ENCODE data around the gene TAF4B. TPM values are rescaled to one million over a fixed set of nuclear protein-coding genes. Genes with fewer than 3 reads are reported as not detected.
"Not testable (repeated sequence)": the region's sequence is repeated elsewhere in the genome, so short reads cannot be mapped to it uniquely, and the experiment has no call there.

TAF4B gene
- total RNA-seq, 2 donors from 2014 or later: 2.4 to 3.0 TPM

- intact Hi-C loops (cut with DNase I): no loop called here
- no peak for DNase-seq (ENCODE audit: low spot score)
These were observed 131.7 kb downstream of the TAF4B start for GRCh38 chr18:26357960-26358359.

DNA sequence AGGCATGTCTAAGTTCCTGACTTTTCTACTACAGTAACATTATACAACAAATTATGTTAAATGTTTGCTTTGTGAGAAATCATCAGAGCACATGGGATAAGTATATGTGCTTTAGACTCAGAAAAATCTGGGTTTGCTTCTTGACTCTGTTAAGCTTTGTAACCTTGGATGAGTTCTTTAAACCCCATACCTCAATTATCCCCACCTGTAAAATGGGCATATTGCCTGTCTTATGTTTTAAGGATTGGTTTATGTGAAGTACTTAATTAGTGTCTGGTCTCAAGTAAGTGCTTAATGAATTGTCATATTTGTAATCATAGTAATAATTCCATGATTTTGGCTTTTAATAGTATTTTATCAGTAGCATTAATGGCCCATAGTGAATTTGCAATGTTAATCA lies 135.8 kb downstream of the TAF4B start:
- no peak for DNase-seq (ENCODE audit: low spot score)
- intact Hi-C loops (cut with DNase I): no loop called here

DNA sequence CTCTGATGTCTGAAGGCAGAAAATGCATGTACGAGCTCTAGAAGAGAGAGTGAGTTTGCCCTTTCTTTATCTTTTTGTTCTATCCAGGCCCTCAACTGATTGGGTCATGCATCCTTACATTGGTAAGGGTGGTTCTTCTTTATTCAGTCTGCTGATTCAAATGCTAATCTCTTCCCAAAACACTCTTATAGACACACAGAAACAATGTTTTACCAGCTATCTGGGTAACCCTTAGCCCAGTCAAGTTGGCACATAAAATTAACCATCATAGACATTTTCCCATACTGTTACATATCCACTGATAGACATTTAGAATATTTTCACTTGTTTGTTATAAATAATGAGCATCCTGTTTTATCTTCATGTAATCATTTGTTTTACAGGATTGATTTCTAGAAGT lies 141.2 kb downstream of the TAF4B start:
- intact Hi-C loops (cut with DNase I): no loop called here
- no peak for DNase-seq (ENCODE audit: low spot score)

- DNase-seq (ENCODE audit: low spot score): no peak
- intact Hi-C loops (cut with DNase I): loop anchor here in 1 of 2 donors (5.0 kb wide), 1 partner anchor 133 kb away; no protein-coding TSS in a partner anchor
These were observed 143.8 kb downstream of the TAF4B start for GRCh38 chr18:26370037-26370436.

DNA sequence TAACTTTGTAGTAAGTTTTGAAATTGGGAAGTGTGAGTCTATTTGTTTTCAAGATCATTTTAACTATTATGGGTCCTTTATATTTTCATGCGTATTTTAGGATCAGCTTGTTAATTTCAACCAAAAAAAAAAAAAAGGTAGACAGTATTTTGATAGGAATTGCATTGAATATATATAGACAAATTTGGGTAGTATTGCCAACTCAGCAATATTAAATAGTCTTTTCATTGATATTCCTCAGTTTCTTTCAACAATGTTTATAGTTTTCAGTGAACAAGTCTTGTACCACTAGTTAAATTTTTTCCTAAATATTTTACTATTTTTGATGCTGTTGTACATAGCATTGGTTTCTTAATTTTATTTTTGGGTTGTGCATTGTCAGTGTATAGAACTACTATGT lies 149.9 kb downstream of the TAF4B start:
- intact Hi-C loops (cut with DNase I): no loop called here
- no peak for DNase-seq (ENCODE audit: low spot score)

GRCh38 chr18:26378701-26379100 lies 152.5 kb downstream of the TAF4B start:
- intact Hi-C loops (cut with DNase I): no loop called here

GRCh38 chr18:26381555-26381954 lies 155.3 kb downstream of the TAF4B start:
- not testable (repeated sequence) for DNase-seq (ENCODE audit: low spot score)
- intact Hi-C loops (cut with DNase I): loop anchor here (10.0 kb wide), 2 partner anchors 263 to 273 kb away; no protein-coding TSS in a partner anchor

More at GRCh38 chr18:26378701-26379100, 152.5 kb downstream of the TAF4B start:
- no peak for DNase-seq (ENCODE audit: low spot score)

GRCh38 chr18:26383454-26384270 lies 157.4 kb downstream of the TAF4B start:
- no peak for DNase-seq (ENCODE audit: low spot score)
- intact Hi-C loops (cut with DNase I): loop anchor here (10.0 kb wide), 2 partner anchors 261 to 271 kb away; no protein-coding TSS in a partner anchor

DNA sequence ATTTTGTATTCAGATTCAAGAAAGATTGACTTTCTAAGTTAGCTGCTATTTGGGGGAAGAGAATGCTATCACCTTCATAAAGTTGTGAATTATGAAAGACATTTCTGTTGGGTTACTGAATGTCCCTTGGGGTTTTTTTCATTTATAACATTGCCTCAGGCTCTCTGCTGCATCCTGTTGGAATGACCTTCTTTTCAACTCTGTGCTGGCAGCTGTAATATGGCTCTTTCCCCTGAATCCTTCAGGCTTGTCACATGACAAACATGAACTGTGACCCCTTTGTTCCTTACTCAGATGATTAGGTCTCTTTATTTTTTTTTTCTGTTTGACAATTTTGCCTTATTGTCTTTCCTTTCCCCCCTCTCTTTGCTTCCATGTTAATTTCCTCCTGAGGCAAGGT lies 159.8 kb downstream of the TAF4B start:
- intact Hi-C loops (cut with DNase I): loop anchor here (10.0 kb wide), 2 partner anchors 259 to 269 kb away; no protein-coding TSS in a partner anchor
- DNase-seq (ENCODE audit: low spot score): no peak

- intact Hi-C loops (cut with DNase I): loop anchor here (10.0 kb wide), 2 partner anchors 258 to 268 kb away; no protein-coding TSS in a partner anchor
- DNase-seq (ENCODE audit: low spot score): no peak
These were observed 160.2 kb downstream of the TAF4B start for GRCh38 chr18:26386441-26386840.

GRCh38 chr18:26394047-26394654 lies 167.9 kb downstream of the TAF4B start:
- intact Hi-C loops (cut with DNase I): no loop called here
- DNase-seq (ENCODE audit: low spot score): no peak

DNA sequence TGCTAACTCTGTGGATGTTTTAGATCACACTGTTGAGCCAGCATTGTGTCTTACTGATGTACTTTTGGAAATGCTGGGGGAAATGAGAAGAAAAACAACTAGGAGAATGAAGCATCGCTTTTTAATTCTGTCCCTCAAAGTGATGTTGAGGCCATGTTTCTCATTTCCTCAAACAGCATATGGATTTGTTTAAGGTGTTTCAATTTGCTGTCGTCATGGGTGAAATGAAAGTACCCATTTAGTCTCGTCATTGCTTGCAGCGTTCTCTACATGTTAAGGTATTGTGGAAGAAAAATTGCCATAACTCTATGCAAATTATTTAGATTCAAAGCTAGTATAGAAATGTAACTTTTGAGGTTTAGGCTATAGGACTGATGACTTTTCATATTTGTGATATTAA lies 170.8 kb downstream of the TAF4B start:
- intact Hi-C loops (cut with DNase I): no loop called here
- DNase-seq (ENCODE audit: low spot score): no peak

DNA sequence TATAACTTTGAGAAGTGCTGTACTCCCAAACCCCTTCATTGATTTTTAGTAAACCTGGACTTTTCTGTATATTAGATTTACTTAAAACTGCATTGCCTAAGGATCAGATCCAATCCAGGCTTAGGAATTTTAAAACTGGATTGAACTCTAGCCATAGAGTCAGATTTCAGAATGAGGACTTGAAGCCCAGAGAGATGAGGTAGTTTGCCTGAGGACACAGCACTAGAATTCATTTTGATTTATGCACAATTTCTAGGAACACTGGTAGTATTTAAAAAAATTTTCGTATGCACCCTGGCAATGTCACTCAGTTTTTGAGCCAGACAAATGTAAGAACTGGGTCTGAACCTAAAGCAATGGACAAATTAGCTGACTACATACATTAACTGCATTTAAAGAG lies 177.2 kb downstream of the TAF4B start:
- no peak for DNase-seq (ENCODE audit: low spot score)
- intact Hi-C loops (cut with DNase I): loop anchor here in 1 of 2 donors (10.0 kb wide), 1 partner anchor 241 kb away; no protein-coding TSS in a partner anchor

GRCh38 chr18:26405190-26405801 lies 179.1 kb downstream of the TAF4B start:
- no peak for DNase-seq (ENCODE audit: low spot score)
- intact Hi-C loops (cut with DNase I): loop anchor here in 1 of 2 donors (10.0 kb wide), 1 partner anchor 240 kb away; no protein-coding TSS in a partner anchor

DNA sequence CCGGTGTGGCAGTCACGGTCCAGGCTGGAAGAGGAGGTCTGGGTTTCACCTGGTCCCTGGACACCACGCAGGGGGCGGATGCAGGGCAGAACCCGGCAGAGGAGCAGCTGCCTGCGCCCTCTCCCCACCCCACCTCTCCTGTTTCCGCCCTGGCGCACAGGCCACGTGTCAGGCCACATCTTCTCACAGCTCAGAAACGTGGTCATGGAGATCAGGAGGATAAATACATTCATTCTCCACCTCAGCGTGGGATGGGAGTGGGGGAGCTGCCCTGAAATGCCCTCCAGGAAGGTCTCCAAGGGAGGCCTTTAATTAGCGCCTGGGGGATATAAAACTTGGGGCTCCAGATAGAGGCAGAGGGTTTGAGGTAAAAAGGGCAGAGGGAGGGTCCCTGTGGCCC lies 180.1 kb downstream of the TAF4B start:
- intact Hi-C loops (cut with DNase I): loop anchor here in 1 of 2 donors (10.0 kb wide), 1 partner anchor 238 kb away; no protein-coding TSS in a partner anchor

GRCh38 chr18:26406854-26407517 lies 180.7 kb downstream of the TAF4B start:
- no peak for DNase-seq (ENCODE audit: low spot score)
- intact Hi-C loops (cut with DNase I): loop anchor here in 1 of 2 donors (10.0 kb wide), 1 partner anchor 238 kb away; no protein-coding TSS in a partner anchor

More for the DNA sequence above, 180.1 kb downstream of the TAF4B start:
- no peak for DNase-seq (ENCODE audit: low spot score)

DNA sequence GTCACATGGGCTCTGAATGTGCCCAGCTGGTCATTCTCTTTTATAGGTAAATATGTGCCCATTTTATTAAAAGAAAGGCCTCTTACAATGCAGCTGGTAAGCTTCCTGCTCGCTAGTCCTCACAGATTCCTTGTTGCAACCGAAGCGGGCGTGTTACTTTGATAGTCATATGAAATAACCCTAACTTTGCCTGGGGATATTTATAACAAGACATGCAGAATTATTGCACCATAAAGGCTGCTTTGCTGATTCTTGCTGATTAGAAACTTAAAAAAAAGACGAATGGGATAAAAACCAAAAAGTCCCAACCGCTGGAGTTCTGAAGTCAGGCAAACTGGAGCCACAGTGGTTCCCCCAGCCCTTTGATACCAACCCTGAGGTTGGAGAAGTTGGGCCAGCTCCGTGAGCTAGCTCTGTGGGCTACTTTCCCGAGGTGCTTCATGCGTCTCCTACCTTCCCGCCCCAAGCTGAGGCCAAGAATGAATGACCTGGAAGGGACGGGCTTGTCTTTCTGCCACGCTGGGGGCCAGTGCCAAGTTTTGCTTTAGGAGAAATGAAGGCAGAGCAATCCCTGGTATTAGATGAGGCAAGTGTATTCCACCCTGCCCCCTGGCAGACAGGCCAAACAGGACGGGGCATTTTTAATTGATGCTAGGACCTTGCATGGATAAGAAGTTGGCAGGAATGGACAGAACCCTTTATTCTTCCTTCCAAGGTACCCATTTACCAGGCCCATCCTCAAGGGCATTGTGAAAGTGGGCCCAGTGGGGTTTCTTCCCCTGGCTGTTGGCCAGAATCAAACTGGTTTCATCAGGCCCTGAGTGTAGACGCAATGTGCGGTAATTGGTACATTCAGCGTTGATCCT lies 181.7 kb downstream of the TAF4B start:
- DNase-seq (ENCODE audit: low spot score): no peak
- intact Hi-C loops (cut with DNase I): loop anchor here in 1 of 2 donors (10.0 kb wide), 1 partner anchor 237 kb away; no protein-coding TSS in a partner anchor

- intact Hi-C loops (cut with DNase I): loop anchor here in 1 of 2 donors (10.0 kb wide), 1 partner anchor 236 kb away; no protein-coding TSS in a partner anchor
- DNase-seq (ENCODE audit: low spot score): no peak
These were observed 182.8 kb downstream of the TAF4B start for GRCh38 chr18:26409091-26409490.
